ENCODE data around the gene SSH3. TPM values are rescaled to one million over a fixed set of nuclear protein-coding genes. Genes with fewer than 3 reads are reported as not detected.

SSH3 gene, protein sequence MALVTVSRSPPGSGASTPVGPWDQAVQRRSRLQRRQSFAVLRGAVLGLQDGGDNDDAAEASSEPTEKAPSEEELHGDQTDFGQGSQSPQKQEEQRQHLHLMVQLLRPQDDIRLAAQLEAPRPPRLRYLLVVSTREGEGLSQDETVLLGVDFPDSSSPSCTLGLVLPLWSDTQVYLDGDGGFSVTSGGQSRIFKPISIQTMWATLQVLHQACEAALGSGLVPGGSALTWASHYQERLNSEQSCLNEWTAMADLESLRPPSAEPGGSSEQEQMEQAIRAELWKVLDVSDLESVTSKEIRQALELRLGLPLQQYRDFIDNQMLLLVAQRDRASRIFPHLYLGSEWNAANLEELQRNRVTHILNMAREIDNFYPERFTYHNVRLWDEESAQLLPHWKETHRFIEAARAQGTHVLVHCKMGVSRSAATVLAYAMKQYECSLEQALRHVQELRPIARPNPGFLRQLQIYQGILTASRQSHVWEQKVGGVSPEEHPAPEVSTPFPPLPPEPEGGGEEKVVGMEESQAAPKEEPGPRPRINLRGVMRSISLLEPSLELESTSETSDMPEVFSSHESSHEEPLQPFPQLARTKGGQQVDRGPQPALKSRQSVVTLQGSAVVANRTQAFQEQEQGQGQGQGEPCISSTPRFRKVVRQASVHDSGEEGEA
- total RNA-seq = 3.0 and 3.3 TPM in 2 replicates
- long read RNA-seq = 0 reads

DNA sequence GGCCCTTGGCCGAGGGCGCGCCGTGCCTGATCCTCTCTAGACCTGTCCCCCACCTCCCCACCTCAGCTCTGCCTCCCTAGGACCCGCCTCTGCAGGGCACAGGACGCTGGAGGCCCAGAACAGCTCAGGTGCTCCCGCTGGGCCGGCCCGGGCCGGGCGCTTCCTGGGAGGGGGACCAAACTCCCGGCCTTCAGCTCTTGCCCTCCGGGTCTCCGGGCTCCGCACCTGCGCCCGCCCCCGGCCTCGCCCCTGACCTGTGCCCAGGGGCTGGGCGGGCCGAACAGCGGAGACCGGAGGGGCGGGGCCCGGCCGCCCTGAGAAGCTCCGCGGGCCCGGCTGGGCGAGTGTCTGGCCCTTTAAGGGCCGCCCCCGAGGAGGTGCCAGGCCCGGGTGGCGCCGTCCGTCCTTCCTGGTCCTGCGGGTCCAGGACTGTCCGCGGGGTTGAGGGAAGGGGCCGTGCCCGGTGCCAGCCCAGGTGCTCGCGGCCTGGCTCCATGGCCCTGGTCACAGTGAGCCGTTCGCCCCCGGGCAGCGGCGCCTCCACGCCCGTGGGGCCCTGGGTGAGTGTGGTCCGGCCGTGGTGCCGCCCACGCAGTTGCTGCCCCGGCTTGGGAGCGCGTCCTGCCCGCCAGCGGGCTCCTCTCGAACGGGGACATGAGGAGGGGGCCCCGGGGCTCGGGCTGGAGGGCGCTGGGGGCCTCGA is at the start of gene SSH3:
TSS of gene SSH3 (plus strand) at position 399 of the 703 bp plus-strand sequence. CDS start at position 495, 96 bp downstream.
- H3K36me3 Mint-ChIP-seq (ENCODE audit: low read depth) = peaks cover 4% of the 10 kb centered on the region
- no peak for DNase-seq (ENCODE audit: low read depth, low spot score)
- peaks cover 8% of the 10 kb centered on the region for H3K4me1 Mint-ChIP-seq
- peaks cover 21% of the 10 kb centered on the region for H3K27me3 Mint-ChIP-seq (ENCODE audit: low read depth)
- H3K27ac Mint-ChIP-seq (ENCODE audit: unreplicated experiment) = no peak within 1 kb of the TSS
- TF ChIP-seq, protein P1, sequence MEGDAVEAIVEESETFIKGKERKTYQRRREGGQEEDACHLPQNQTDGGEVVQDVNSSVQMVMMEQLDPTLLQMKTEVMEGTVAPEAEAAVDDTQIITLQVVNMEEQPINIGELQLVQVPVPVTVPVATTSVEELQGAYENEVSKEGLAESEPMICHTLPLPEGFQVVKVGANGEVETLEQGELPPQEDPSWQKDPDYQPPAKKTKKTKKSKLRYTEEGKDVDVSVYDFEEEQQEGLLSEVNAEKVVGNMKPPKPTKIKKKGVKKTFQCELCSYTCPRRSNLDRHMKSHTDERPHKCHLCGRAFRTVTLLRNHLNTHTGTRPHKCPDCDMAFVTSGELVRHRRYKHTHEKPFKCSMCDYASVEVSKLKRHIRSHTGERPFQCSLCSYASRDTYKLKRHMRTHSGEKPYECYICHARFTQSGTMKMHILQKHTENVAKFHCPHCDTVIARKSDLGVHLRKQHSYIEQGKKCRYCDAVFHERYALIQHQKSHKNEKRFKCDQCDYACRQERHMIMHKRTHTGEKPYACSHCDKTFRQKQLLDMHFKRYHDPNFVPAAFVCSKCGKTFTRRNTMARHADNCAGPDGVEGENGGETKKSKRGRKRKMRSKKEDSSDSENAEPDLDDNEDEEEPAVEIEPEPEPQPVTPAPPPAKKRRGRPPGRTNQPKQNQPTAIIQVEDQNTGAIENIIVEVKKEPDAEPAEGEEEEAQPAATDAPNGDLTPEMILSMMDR (conservative IDR thresholded peaks at IDR 0.05) = no peak
- H3K4me3 Mint-ChIP-seq = peak within 1 kb of the TSS; percentile 74
- H3K9me3 Mint-ChIP-seq = no peaks in the 10 kb centered on the region

GRCh38 chr11:67253872-67254624 is 49.3 kb upstream of the SSH3 start:
- Mint-ChIP-seq H3K27me3 (ENCODE audit: low read depth) (no peaks in the 10 kb centered on the region), H3K4me1 (no peaks in the 10 kb centered on the region), H3K9me3 (no peaks in the 10 kb centered on the region), H3K36me3 (ENCODE audit: low read depth) (peaks cover 12% of the 10 kb centered on the region), H3K4me3 (peak overlapping the region; percentile 21), H3K27ac (ENCODE audit: unreplicated experiment) (no peak overlapping the region)
- no peak for DNase-seq (ENCODE audit: low read depth, low spot score)
- TF ChIP-seq, protein P1 (conservative IDR thresholded peaks at IDR 0.05) = no peak

- no peak for DNase-seq (ENCODE audit: low read depth, low spot score)
- no peak overlapping the region for H3K27ac Mint-ChIP-seq (ENCODE audit: unreplicated experiment)
- H3K27me3 Mint-ChIP-seq (ENCODE audit: low read depth) = no peaks in the 10 kb centered on the region
- TF ChIP-seq, protein P1 (conservative IDR thresholded peaks at IDR 0.05) = no peak
- no peaks in the 10 kb centered on the region for H3K9me3 Mint-ChIP-seq
- H3K4me3 Mint-ChIP-seq = no peak overlapping the region
- H3K36me3 Mint-ChIP-seq (ENCODE audit: low read depth) = peaks cover 15% of the 10 kb centered on the region
- no peaks in the 10 kb centered on the region for H3K4me1 Mint-ChIP-seq
Observed at GRCh38 chr11:67254798-67255197, 48.5 kb upstream of the SSH3 start.

DNA sequence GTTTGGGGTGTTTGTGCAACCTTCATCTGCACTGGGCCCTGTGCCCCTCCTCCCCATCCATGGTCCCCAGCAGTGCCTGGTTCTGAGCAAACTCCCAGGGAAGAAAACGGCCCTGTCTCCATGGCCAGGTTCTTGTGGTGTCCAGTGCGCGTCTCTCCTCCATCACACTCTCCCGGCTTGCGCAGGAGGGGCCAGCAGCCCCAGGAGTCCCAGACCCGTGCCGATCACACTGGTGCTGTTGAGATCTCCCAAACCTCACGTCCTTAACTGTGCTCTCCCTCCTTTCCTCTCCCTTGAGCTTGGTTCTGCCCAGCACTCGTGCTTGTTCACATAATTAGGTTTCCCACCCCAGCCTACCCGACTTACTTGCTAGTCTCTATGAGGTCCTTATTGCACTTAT is 48.0 kb upstream of the SSH3 start:
- Mint-ChIP-seq H3K27ac (ENCODE audit: unreplicated experiment) (peak overlapping the region; percentile 73), H3K4me3 (no peak overlapping the region), H3K27me3 (ENCODE audit: low read depth) (no peaks in the 10 kb centered on the region), H3K36me3 (ENCODE audit: low read depth) (peaks cover 16% of the 10 kb centered on the region), H3K9me3 (no peaks in the 10 kb centered on the region), H3K4me1 (peaks cover under 1% of the 10 kb centered on the region)
- TF ChIP-seq, protein P1 (conservative IDR thresholded peaks at IDR 0.05) = no peak
- no peak for DNase-seq (ENCODE audit: low read depth, low spot score)

DNA sequence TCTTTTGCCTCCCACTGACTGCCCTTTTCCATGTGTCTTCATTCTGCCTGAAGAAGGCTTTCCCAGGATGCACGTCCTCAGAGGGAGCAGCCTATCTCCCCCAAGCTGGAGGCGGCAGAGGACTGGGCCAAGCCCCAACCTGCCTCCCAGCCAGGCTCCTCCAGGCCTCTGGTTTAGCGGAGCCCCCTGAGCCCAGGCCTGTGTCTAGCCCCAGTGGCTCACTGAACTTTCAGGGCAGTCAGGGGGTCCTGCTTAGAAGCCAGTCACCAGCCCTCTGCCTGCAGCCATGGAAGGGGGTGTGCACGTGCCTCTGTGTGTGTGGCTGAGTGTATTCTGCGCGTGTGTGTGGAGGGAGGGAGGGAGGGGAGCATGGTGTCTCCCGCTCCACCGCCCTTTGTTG is 47.5 kb upstream of the SSH3 start:
- no peaks in the 10 kb centered on the region for H3K27me3 Mint-ChIP-seq (ENCODE audit: low read depth)
- H3K36me3 Mint-ChIP-seq (ENCODE audit: low read depth) = peaks cover 16% of the 10 kb centered on the region
- DNase-seq (ENCODE audit: low read depth, low spot score) = no peak
- H3K27ac Mint-ChIP-seq (ENCODE audit: unreplicated experiment) = no peak overlapping the region
- H3K4me1 Mint-ChIP-seq = peaks cover 3% of the 10 kb centered on the region
- TF ChIP-seq, protein P1 (conservative IDR thresholded peaks at IDR 0.05) = no peak
- no peak overlapping the region for H3K4me3 Mint-ChIP-seq
- no peaks in the 10 kb centered on the region for H3K9me3 Mint-ChIP-seq

Measured in neural crest cell (in vitro differentiated cells).